ENCODE results near the gene TTC34.

TTC34 gene

DNA sequence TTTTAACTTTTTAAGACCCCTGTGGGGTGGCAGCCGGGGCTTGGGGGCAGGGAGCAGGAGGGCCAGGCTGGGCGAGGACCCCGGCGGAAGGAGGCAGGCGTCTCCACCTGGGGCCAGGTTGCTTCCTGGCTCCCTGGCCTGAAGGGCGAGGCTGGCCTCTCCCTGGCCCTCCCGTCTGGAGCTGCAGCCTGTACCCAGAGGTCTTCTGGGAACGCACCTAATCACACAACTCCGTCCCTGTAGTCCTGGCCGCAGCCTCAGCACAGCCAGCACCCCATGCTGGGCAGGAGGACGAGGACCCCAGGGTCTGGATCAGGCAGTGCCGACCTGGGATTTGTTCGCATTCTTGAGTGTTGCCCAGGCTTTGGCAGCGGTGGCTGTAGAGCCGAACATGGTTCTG, 14.1 kb upstream of the TTC34 start:
- POLR2A ChIA-PET, result no interaction called here
- CTCF ChIA-PET, result no interaction called here
- TF ChIP-seq NFRKB (IDR thresholded peaks at IDR 0.05) (no peak), LEF1 (IDR thresholded peaks at IDR 0.05; ENCODE audit: borderline replicate concordance) (no peak), TARDBP (IDR thresholded peaks at IDR 0.05) (no peak), BHLHE40 (IDR thresholded peaks at IDR 0.05; ENCODE audit: borderline replicate concordance) (no peak), FOXM1 (IDR thresholded peaks at IDR 0.05; ENCODE audit: borderline replicate concordance) (no peak), CTBP1 (IDR thresholded peaks at IDR 0.05; ENCODE audit: borderline replicate concordance) (no peak), L3MBTL2 (conservative IDR thresholded peaks at IDR 0.05) (no peak), FOXK2 (IDR thresholded peaks at IDR 0.05) (no peak)
- DNase-seq (ENCODE audit: extremely low spot score), result no peak

DNA sequence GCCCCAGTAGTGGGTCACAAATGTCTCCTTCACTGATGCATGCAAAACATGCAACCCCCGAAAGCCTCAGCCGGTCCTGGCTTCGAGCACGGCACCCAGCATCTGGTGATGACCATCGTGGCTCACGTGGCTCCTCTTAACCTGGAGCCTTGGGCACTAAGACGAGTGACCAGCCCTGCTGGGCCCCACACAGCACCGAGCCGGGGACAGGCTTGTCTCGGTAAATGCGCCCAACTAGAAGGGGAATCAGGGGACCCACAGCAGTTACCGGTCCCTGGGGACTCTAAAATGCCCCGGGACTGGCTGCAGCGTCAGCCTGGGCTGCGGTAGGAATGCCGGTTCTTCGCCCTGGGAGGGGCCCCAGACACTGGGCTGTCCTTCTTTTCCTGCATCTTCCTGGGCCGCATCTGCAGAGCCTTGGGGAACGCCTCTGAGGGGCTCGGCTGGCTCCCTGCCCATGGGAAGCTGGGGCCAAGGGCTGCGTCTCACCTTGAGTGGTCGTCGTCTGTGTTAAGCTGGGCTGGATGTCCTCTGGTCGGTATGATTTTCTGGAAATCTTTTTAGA, 13.1 kb upstream of the TTC34 start:
- no peak for TF ChIP-seq CTBP1 (IDR thresholded peaks at IDR 0.05; ENCODE audit: borderline replicate concordance)
- no peak for TF ChIP-seq LEF1 (IDR thresholded peaks at IDR 0.05; ENCODE audit: borderline replicate concordance)
- no peak for TF ChIP-seq HDGF (IDR thresholded peaks at IDR 0.05; ENCODE audit: borderline replicate concordance)
- no peak for TF ChIP-seq NFRKB (IDR thresholded peaks at IDR 0.05)
- no peak for TF ChIP-seq FOXK2 (IDR thresholded peaks at IDR 0.05)
- TF ChIP-seq ELF4 (IDR thresholded peaks at IDR 0.05), result no peak
- no peak for TF ChIP-seq TARDBP (IDR thresholded peaks at IDR 0.05)
- no peak for TF ChIP-seq ZNF384 (IDR thresholded peaks at IDR 0.05)
- no peak for TF ChIP-seq SP1 (IDR thresholded peaks at IDR 0.05)
- no peak for TF ChIP-seq ARNT (IDR thresholded peaks at IDR 0.05)
- no peak for TF ChIP-seq PKNOX1 (IDR thresholded peaks at IDR 0.05)
- ChIA-PET POLR2A (no interaction called here), CTCF (no interaction called here)
- DNase-seq (ENCODE audit: extremely low spot score), result no peak

DNA sequence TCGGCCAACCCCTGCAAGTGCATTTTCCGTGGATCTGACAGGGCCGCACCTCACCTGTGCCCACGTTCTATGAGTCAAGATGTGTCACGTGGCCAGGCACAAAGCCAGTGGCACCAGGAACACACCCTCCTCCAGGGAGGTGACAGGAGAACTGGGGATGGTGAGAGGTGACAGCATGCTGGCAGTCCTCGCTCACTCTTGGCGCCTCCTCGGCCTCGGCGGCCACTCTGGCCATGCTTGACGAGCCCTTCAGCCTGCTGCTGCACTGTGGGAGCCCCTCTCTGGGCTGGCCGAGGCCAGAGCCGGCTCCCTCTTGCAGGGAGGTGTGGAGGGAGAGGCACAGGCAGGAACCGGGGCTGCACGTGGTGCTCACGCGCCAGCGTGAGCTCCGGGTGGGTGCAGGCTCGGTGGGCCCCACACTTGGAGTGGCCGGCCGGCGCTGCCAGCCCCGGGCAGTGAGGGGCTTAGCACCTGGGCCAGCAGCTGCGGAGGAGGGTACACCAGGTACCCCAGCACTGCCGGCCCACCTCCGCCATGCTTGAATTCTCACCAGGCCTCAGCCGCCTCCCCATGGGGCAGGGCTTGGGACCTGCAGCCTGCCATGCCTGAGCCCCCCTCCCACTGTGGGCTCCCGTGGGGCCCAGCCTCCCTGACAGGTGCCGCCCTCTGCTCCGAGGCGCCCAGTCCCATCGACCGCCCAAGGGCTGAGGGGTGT, 11.6 kb upstream of the TTC34 start:
- no peak for TF ChIP-seq ZNF384 (IDR thresholded peaks at IDR 0.05)
- no peak for TF ChIP-seq FOXM1 (IDR thresholded peaks at IDR 0.05; ENCODE audit: borderline replicate concordance)
- no peak for TF ChIP-seq FOXA1 (IDR thresholded peaks at IDR 0.05)
- TF ChIP-seq CTBP1 (IDR thresholded peaks at IDR 0.05; ENCODE audit: borderline replicate concordance), result no peak
- TF ChIP-seq TARDBP (IDR thresholded peaks at IDR 0.05), result no peak
- no peak for TF ChIP-seq BHLHE40 (IDR thresholded peaks at IDR 0.05; ENCODE audit: borderline replicate concordance)
- no peak for TF ChIP-seq HDGF (IDR thresholded peaks at IDR 0.05; ENCODE audit: borderline replicate concordance)
- TF ChIP-seq SP1 (IDR thresholded peaks at IDR 0.05), result no peak
- no peak for DNase-seq (ENCODE audit: extremely low spot score)
- POLR2A ChIA-PET, result no interaction called here
- CTCF ChIA-PET, result no interaction called here

DNA sequence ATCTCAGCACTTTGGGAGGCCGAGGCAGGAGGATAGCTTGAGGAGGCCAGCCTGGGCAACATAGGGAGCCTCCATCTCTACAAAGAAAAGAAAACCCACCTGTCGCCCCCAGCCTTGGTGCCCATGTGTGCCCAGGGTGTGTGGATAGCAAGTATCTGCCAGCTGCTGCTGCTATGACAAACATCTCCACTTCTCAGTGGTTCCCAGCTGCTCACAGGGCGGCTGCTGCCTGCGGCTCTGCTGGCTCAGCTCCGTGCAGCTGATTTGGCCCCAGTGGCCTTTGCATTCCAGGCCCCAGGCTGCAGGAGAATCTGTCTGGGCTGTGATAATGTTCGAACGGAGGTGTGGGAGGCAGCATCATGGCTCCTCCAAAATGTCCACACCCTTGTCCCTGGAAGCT, 10.6 kb upstream of the TTC34 start:
- ChIA-PET CTCF (no interaction called here), POLR2A (no interaction called here)
- no peak for DNase-seq (ENCODE audit: extremely low spot score)
- no peak for TF ChIP-seq SP1 (IDR thresholded peaks at IDR 0.05)
- TF ChIP-seq CTBP1 (IDR thresholded peaks at IDR 0.05; ENCODE audit: borderline replicate concordance), result no peak
- no peak for TF ChIP-seq ARNT (IDR thresholded peaks at IDR 0.05)
- no peak for TF ChIP-seq SUZ12 (IDR thresholded peaks at IDR 0.05)
- TF ChIP-seq FOXM1 (IDR thresholded peaks at IDR 0.05; ENCODE audit: borderline replicate concordance), result no peak
- TF ChIP-seq PKNOX1 (IDR thresholded peaks at IDR 0.05), result no peak
- TF ChIP-seq FOXK2 (IDR thresholded peaks at IDR 0.05), result no peak
- no peak for TF ChIP-seq HDGF (IDR thresholded peaks at IDR 0.05; ENCODE audit: borderline replicate concordance)
- no peak for TF ChIP-seq TARDBP (IDR thresholded peaks at IDR 0.05)
- TF ChIP-seq FOXA1 (IDR thresholded peaks at IDR 0.05), result no peak
- TF ChIP-seq NFRKB (IDR thresholded peaks at IDR 0.05), result no peak
- TF ChIP-seq BHLHE40 (IDR thresholded peaks at IDR 0.05; ENCODE audit: borderline replicate concordance), result no peak
- no peak for TF ChIP-seq ELF4 (IDR thresholded peaks at IDR 0.05)
- no peak for TF ChIP-seq LEF1 (IDR thresholded peaks at IDR 0.05; ENCODE audit: borderline replicate concordance)
- TF ChIP-seq ZNF384 (IDR thresholded peaks at IDR 0.05), result no peak

GRCh38 chr1:2811533-2811918, 10.0 kb upstream of the TTC34 start:
- ChIA-PET POLR2A (no interaction called here), CTCF (no interaction called here)
- TF ChIP-seq CTBP1 (IDR thresholded peaks at IDR 0.05; ENCODE audit: borderline replicate concordance) (no peak), FOXK2 (IDR thresholded peaks at IDR 0.05) (no peak), SP1 (IDR thresholded peaks at IDR 0.05) (no peak), LEF1 (IDR thresholded peaks at IDR 0.05; ENCODE audit: borderline replicate concordance) (no peak), HDGF (IDR thresholded peaks at IDR 0.05; ENCODE audit: borderline replicate concordance) (no peak), BHLHE40 (IDR thresholded peaks at IDR 0.05; ENCODE audit: borderline replicate concordance) (no peak), FOXA1 (IDR thresholded peaks at IDR 0.05) (no peak), FOXM1 (IDR thresholded peaks at IDR 0.05; ENCODE audit: borderline replicate concordance) (no peak), SUZ12 (IDR thresholded peaks at IDR 0.05) (no peak), NFRKB (IDR thresholded peaks at IDR 0.05) (no peak), ELF4 (IDR thresholded peaks at IDR 0.05) (no peak), TARDBP (IDR thresholded peaks at IDR 0.05) (no peak), L3MBTL2 (conservative IDR thresholded peaks at IDR 0.05) (no peak)
- DNase-seq (ENCODE audit: extremely low spot score), result no peak

GRCh38 chr1:2810899-2811532, 9.5 kb upstream of the TTC34 start:
- DNase-seq (ENCODE audit: extremely low spot score), result no peak
- no peak for TF ChIP-seq FOXM1 (IDR thresholded peaks at IDR 0.05; ENCODE audit: borderline replicate concordance)
- no peak for TF ChIP-seq FOXA1 (IDR thresholded peaks at IDR 0.05)
- TF ChIP-seq ELF4 (IDR thresholded peaks at IDR 0.05), result no peak
- TF ChIP-seq SUZ12 (IDR thresholded peaks at IDR 0.05), result no peak
- TF ChIP-seq ZNF384 (IDR thresholded peaks at IDR 0.05), result no peak
- no peak for TF ChIP-seq NFRKB (IDR thresholded peaks at IDR 0.05)
- no peak for TF ChIP-seq CTBP1 (IDR thresholded peaks at IDR 0.05; ENCODE audit: borderline replicate concordance)
- no peak for TF ChIP-seq FOXK2 (IDR thresholded peaks at IDR 0.05)
- POLR2A ChIA-PET, result no interaction called here
- CTCF ChIA-PET, result no interaction called here

All from HEK293T (cell line).